Stimulated activated CD4-positive, alpha-beta T cell treated with anti-CD3 and anti-CD28 coated beads, Interleukin-4, amount 100 ng/mL, for 4 hours (primary cell): ENCODE measurements around the gene MORC2.

Experiments
- DNase-seq, 2 experiments: peaks; one replicate each; pipeline ENCODE4 v3.0.0-alpha.2; 2020

Gene MORC2

GRCh38 chr22:30948930-30949342 lies 19.6 kb downstream of the MORC2 start:
- no peak for DNase-seq

DNA sequence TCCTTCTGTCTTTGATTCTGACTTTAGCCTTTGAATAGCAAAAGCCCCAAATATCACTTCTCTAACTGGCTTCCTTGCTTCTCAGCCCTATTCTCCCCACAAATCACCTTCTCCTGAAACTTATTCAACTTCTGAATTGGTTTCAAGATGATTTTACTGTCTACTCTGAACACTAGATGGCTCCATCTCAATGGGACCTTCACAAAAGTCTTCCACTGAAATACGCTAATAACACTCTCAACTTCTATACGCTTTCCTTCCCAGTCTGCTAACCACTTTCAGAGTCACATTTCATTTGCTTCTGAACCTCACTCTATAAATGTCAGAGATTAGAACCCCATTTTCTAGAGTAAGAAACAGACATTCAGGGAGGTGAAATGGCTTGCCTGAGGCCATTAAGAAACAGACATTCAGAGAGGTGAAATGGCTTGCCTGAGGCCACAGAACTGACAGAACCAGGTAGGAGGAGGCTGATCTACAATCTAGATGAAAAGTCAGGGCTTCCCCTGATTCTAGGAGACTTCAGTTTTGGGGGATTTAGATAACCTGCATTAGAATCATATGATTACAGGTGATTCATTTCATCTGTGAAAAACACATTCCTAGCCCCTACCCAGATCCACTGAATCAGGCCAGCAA lies 20.6 kb downstream of the MORC2 start:
- no peak for DNase-seq

DNA sequence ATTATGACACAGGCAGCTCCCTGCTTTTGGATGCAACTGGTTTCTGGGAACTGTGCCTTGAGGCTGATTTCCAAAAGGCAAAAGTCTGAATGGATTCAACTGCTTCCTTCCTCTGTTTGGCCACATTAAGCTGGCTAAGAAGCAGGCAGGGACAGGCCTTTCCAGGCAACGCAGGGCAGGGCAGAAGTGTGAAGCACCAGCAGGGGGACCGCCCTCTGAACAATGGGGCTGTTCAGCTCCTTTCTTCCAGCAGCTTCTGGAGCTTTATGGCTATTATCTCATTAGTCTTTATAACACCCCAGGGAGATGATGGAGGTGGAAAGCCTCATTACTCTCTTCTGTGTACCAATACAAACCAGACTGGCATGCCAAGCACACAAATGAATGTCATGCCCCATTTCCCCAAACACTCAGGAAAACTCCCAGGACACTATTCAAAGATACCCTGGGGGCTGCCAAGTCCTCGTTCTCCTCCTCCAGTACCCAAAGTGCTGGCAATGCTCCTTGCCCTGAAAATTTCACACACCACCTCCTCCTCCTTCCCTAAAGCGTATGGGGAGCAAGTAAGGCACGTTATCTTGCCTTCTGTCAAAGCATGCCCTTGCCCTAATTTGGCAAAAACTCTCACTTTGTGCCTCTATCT lies 21.3 kb downstream of the MORC2 start:
- DNase-seq, result no peak

GRCh38 chr22:30946354-30946753 lies 22.2 kb downstream of the MORC2 start:
- DNase-seq, result no peak

DNA sequence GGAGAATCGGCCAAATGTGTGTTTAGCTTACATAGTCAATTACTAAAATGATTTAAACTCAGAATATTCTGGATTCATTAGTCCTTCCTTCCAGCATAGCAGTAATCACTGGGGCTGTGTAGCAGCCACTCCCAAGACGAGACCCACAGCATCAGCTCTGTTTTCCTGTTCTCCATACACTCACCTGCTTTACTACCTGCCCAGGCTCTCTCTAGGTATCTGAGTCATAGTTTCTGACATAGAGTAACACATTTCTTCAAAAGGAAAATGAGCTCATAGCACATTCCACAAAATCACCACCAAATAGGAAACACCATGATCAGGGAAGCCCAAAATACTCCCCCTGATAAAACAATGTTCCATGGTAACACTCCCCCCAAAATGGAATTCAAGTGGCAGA lies 22.9 kb downstream of the MORC2 start:
- no peak for DNase-seq

GRCh38 chr22:30944986-30945385 lies 23.6 kb downstream of the MORC2 start:
- no peak for DNase-seq

DNA sequence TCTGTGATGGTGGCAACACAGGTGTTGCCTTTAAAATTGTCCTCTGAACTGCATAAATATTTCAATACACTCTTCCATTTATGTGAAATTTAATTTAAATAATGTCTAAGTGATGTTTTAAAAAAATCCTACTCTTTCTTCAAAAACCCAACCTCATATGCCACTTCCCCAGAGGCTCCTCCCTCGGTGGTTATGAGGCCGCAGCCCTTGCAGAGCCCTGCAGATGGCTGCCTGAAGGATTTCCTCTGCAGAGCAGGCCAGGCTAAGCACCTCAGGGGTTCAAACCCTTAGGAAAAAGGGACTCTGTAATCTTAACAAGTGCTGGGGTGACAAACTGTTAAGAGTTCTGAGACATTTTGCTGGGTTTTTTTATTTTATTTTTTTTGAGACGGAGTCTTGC lies 25.2 kb downstream of the MORC2 start:
- peak in 1 of 2 experiments; percentile 34 for DNase-seq

GRCh38 chr22:30941363-30941740 lies 27.2 kb downstream of the MORC2 start:
- no peak for DNase-seq

- DNase-seq, result peak; percentile 40 to 56
Observed at GRCh38 chr22:30940685-30941362, 27.8 kb downstream of the MORC2 start.

DNA sequence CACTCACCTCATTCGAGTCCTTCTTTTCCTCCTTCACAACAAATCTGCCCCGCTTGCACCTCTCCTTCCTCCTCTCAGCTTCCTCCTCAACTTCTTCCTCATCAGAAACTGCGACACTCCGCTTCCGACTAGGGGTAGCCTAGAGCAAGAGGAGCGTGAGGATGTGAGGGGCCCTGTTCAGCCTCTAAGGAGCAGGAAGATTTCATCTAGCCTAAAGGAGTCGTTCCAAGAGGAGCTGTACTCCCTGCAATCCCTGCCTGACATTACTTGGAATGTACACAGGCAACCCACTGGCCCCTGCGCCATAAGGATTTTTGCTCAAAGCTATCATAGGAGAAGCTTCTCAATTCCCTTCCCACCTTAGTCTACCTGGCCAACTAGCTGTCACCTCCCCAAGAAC lies 34.5 kb downstream of the MORC2 start:
- DNase-seq, result no peak

DNA sequence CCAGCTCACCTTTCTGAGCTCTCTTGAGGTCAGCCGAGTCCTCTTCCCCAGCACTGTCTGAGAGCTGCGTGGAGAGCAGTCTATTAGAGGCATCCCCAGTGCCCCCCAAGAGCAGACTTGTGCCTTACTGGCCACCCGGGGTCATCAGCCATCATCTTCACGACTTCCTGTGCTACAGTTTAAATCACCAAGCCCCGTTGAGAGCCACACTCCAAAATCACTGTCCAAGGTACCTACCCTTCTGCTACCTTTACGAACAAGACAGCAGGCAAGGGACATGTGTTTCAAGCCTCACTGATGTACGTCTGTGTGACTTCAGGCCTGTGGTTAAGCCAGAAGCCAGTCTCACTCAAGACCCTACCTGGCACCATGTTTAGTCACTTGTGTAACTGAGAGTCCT lies 35.1 kb downstream of the MORC2 start:
- DNase-seq, result no peak

GRCh38 chr22:30932661-30933060 lies 35.9 kb downstream of the MORC2 start:
- no peak for DNase-seq

DNA sequence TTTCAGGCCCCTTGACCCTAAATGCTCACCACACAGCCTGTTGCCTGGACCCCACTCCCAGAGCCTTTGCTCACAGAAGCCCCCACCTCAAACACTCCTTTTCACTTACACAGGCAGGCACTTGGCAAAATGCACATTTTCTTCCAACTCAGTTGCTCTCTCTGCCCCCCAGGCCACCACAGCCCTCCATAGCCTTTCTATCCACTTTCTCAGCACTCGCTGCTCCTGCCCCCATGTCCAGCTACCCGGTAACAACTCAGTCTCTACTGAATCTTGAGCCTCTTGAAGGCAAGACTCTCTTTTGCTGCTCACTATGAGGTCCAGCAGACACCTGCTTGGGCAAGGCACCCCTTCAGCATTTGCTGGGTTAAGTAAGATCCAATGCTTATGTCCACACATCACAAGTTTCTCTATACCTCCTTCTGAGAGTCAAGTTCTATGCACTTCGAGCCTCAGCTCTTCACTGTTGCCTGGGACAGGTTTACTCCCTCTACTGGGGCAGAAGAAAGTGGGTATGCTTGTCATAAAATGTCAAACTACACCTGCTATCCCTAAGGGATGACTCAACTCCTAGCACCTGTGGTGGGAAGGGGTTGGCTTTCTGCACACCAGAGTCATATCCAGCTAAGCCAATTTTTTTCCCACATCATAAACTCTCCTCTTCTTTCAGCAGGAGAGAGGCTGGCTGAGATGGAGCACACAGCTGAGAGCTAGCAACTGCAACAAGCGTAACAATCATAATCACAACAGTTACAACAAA lies 36.9 kb downstream of the MORC2 start:
- DNase-seq, result no peak

DNA sequence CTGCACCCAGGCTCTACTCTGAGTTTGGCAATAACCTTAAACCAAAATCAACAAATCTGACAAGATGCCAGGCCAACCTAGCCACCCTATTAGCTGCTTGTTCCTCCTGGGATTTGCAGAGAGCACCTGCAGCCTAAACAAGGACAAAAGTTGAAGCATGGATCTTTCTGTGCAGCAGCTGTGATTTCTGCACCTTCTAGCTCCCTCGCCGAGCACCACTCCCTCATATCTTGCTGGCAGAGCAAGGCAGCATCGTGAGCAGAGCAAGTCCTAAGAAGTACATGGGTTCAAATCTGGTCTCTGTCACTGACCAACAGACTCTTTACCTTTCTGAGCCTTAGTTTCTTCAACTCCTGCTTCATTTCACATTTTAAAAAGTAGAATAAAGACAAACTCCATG lies 38.3 kb downstream of the MORC2 start:
- DNase-seq, result no peak

DNA sequence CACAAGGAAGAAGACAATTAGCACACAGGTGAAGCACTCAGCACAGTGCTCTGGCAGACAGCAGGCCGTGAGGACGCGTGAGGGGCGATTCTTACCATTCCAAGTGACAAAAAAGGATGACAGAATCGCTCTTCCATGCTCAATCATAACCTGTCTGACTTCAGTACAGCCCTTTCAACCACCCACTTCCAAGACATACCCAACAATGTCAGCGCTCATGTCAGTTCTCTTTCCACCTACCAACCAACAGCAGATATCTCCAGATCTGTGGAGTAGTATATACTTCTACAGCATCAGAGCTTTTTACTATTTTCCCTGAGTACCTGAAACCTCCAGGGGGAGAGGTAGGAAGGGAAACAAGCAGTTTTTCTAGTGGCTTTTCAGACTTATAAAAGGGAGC lies 40.2 kb downstream of the MORC2 start:
- no peak for DNase-seq

- no peak for DNase-seq
Observed at GRCh38 chr22:30927806-30928205, 40.8 kb downstream of the MORC2 start.

- DNase-seq, result no peak
Observed at GRCh38 chr22:30926706-30927105, 41.9 kb downstream of the MORC2 start.

DNA sequence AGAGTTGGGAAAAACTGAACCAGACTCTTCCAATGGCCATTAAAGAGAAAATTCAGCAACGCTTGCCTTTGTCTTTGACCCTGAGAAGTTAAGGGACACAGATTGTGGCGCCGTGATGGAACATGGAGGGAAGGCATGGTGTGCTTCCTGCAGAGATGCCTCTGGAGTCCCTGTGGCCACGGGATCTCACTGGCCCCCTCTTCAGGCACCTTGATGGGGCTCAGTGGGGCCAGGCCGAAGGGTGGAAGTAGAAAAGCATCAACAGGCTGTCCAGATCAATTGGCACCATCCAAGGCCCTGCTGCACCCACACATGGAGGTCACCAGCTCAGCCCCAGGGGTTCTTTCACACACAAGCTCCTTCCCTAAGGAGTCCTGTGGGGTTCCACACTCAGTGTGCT lies 42.9 kb downstream of the MORC2 start:
- DNase-seq, result no peak

DNA sequence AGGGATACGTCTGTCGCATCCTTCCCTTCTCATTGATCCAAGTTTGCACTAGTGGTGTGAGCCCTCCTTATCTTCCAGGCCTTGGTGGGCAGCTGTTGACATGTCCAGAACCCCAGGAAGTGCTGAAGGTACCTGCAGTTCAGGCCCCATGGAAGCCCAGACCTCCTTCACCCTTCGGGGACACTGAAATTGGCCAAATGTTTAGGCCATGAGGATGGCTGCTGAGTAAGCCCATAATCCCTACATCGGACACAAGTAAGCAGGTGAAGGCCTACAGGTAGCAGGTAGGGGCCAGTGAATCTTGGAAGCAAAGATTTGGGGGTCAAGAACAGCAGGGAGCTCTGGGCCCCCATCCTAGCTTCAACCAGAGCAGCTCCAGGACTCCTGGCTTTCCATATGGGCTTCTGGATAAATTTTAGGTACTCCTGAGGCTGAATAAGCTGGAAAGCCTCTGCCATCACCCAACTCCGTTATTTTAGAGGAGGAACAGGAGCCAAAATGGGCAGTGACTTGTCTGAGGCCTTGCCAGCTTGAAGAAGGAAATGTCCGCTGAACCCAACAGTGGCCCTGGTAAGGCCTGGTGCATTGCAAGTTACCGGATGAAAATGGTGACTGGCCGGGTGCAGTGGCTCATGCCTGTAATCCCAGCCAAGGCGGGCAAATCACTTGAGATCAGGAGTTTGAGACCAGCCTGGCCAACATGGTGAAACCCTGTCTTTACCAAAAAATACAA lies 45.2 kb downstream of the MORC2 start:
- DNase-seq, result no peak

DNA sequence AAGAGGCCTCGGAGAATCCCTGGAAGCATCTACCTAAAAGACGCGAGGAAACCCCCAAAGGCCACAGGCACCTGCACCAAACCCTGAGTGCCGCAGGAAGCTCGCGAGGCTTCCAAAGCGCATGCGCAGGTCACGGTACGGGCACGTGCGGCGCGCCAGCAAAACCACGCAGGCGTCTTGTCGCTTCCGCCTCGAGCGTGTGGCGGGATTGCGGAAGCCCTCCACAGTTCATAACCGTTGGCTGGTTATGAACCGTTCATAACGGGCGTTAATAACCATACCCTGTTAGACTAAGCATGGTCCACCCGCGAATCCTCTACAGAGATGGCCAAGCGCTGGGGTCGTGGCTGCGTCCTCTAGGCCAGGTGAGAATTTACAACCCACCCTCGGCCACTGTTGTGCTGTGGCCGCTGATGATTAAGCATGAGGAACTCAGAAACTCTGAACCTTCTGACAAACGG lies 46.4 kb downstream of the MORC2 start:
- peak; percentile 79 to 89 for DNase-seq

- no peak for DNase-seq
Observed at GRCh38 chr22:30921108-30921507, 47.5 kb downstream of the MORC2 start.

GRCh38 chr22:30920407-30920806 lies 48.2 kb downstream of the MORC2 start:
- peak; percentile 79 to 85 for DNase-seq

DNA sequence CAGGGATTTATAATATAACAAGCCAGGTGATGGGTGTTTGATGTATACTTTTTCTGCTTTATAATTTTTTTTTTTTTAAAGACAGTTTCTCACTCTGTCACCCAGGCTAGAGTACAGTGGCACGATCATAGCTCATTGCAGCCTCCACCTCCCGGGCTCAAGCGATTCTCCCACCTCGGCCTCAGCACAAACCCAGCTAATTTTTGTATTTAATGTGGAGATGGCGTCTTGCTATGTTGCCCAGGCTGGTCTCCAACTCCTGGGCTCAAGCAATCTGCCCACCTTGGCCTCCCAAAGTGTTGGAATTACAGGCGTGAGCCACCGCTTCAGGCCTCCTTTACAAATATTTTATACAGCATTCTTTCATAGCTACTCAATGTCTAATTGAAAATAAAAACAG lies 48.6 kb downstream of the MORC2 start:
- DNase-seq, result no peak
